Glomerular endothelial cell (primary cell): ENCODE results near the gene EML6. TPM values are rescaled to one million over a fixed set of nuclear protein-coding genes. Genes with fewer than 3 reads are reported as not detected.

Experiments
- DNase-seq: peaks from one replicate; pipeline ENCODE4 v3.0.0-alpha.2; 2011; ENCODE audit warnings: low read depth, low spot score; ENCODE audit errors: extremely low read depth
- total RNA-seq: library from RNA; depleted of rRNA; stranded (reverse); fragments of >200 nt; gene quantifications from 2 replicates; pipeline ENCODE4 v1.2.3, GENCODE V29; 2015

The EML6 gene
- total RNA-seq, 1 donor from 2014 or later, result 0.41 TPM

GRCh38 chr2:54750040-54750439 lies 26.6 kb downstream of the EML6 start:
- DNase-seq, result no peak

- DNase-seq, result no peak
Measured at GRCh38 chr2:54752439-54752838, 29.0 kb downstream of the EML6 start.

- no peak for DNase-seq
Measured at GRCh38 chr2:54755641-54756326, 32.3 kb downstream of the EML6 start.

GRCh38 chr2:54757500-54757899 lies 34.0 kb downstream of the EML6 start:
- no peak for DNase-seq

- DNase-seq, result no peak
Measured at GRCh38 chr2:54758951-54759350, 35.5 kb downstream of the EML6 start.

- DNase-seq, result no peak
Measured at GRCh38 chr2:54760310-54760709, 36.8 kb downstream of the EML6 start.

- no peak for DNase-seq
Measured at GRCh38 chr2:54763636-54764291, 40.3 kb downstream of the EML6 start.

- peak; percentile 62 for DNase-seq
Measured at GRCh38 chr2:54767921-54768320, 44.5 kb downstream of the EML6 start.

GRCh38 chr2:54768772-54769428 lies 45.4 kb downstream of the EML6 start:
- no peak for DNase-seq

GRCh38 chr2:54770211-54770610 lies 46.7 kb downstream of the EML6 start:
- no peak for DNase-seq

GRCh38 chr2:54770676-54771075 lies 47.2 kb downstream of the EML6 start:
- DNase-seq, result no peak

GRCh38 chr2:54771166-54771885 lies 47.9 kb downstream of the EML6 start:
- no peak for DNase-seq

GRCh38 chr2:54772110-54772509 lies 48.6 kb downstream of the EML6 start:
- no peak for DNase-seq

- DNase-seq, result no peak
Measured at GRCh38 chr2:54772531-54772930, 49.1 kb downstream of the EML6 start.

- DNase-seq, result no peak
Measured at GRCh38 chr2:54773233-54773632, 49.8 kb downstream of the EML6 start.

GRCh38 chr2:54773838-54774237 lies 50.4 kb downstream of the EML6 start:
- no peak for DNase-seq

GRCh38 chr2:54775710-54776109 lies 52.2 kb downstream of the EML6 start:
- DNase-seq, result no peak

- no peak for DNase-seq
Measured at GRCh38 chr2:54776494-54776893, 53.0 kb downstream of the EML6 start.

GRCh38 chr2:54783349-54783748 lies 59.9 kb downstream of the EML6 start:
- no peak for DNase-seq

- DNase-seq, result no peak
Measured at GRCh38 chr2:54787270-54787669, 63.8 kb downstream of the EML6 start.

GRCh38 chr2:54787755-54788366 lies 64.4 kb downstream of the EML6 start:
- DNase-seq, result no peak
